HG03175 (cell line): ENCODE data around the gene CCDC27.

Experiments
- ATAC-seq: cut with Tn5 transposase; IDR thresholded peaks from one replicate; pipeline ENCODE4 v1.9.1; 2021; ENCODE audit warnings: mild to moderate bottlenecking, moderate library complexity; ENCODE audit not compliant: unreplicated experiment

CCDC27 gene

DNA sequence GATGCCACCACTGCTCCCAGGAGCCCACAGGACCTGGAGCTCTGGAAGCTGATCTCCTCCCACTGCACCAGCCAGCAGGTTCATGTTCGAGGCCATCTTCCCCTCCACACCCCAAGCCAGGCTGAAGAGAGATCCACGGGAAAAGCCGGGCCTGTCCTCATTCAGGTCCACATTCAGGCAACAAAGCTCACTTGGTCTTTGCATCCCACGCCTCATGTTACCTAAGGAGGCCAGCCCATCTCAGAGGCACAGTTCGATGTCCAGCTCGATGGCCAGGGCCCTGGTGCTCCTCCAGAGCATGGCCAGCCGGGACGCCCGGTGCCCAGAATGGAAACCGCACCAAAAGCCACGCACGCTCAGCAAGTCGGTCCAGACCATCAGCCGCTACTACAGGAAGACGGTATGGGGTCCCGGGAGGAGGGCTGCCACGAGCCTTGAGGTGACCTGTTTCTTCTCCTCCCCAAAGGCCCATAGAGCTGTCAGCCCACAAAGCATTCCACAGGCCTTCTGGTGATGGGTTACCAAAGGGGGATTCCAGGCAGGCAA lies at the start of gene CCDC27:
TSS of gene CCDC27 (plus strand) at position 51 of the 546 bp plus-strand sequence. CDS start at position 83, 32 bp downstream.
- no peak for ATAC-seq

- ATAC-seq = no peak
Measured at GRCh38 chr1:3702528-3702927, 49.7 kb upstream of the CCDC27 start.

GRCh38 chr1:3702990-3703728 lies 49.1 kb upstream of the CCDC27 start:
- ATAC-seq = no peak

GRCh38 chr1:3703786-3704371 lies 48.4 kb upstream of the CCDC27 start:
- no peak for ATAC-seq

GRCh38 chr1:3705341-3705950 lies 46.8 kb upstream of the CCDC27 start:
- ATAC-seq = no peak

GRCh38 chr1:3706651-3707297 lies 45.5 kb upstream of the CCDC27 start:
- no peak for ATAC-seq

DNA sequence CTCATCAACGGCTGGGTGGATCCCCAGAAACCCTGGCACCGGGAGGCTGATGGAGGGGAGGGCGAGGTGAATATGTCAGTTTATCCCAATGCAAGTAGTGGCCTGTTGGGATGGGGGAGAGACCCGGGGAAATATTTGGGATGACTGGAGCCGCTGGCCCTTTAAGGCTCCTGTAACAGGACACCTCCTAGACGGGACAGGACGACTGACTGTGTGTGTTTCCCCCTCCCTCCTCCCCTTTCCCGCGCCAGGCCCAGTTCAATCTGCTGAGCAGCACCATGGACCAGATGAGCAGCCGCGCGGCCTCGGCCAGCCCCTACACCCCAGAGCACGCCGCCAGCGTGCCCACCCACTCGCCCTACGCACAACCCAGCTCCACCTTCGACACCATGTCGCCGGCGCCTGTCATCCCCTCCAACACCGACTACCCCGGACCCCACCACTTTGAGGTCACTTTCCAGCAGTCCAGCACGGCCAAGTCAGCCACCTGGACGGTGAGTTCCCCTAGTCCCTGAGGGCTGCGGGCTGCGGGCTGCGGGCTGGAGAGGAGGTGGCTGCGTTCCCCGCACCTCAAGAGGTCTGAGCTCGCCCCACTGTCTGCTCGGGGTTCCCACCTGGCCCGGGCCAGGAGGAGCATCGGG lies 44.8 kb upstream of the CCDC27 start:
- ATAC-seq = no peak

GRCh38 chr1:3707939-3708328 lies 44.3 kb upstream of the CCDC27 start:
- no peak for ATAC-seq

- ATAC-seq = no peak
Measured at GRCh38 chr1:3708791-3709190, 43.5 kb upstream of the CCDC27 start.

- ATAC-seq = no peak
Measured at GRCh38 chr1:3710251-3710650, 42.0 kb upstream of the CCDC27 start.

DNA sequence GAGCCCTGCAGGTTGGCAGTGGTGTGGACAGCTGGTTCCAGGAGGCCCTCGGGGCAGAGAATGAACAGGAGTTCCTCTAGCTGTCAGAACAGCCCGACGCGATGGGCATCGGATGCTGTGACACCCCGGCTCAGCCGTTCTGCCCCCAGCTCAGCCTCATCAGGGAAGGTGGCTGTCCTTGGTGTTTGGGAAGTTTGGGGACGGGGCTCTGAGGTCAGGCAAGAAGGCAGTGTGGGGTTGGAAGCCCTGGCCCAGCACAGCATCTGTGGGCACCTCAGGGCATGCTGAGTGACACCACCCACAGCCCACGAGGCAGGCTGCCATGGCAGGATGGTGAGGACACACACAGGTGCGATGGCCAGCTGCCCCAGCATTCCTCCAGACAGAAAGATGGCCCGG lies 40.9 kb upstream of the CCDC27 start:
- ATAC-seq = no peak

- no peak for ATAC-seq
Measured at GRCh38 chr1:3711780-3712451, 40.3 kb upstream of the CCDC27 start.

GRCh38 chr1:3712573-3713535 lies 39.4 kb upstream of the CCDC27 start:
- ATAC-seq = no peak

GRCh38 chr1:3713840-3714239 lies 38.4 kb upstream of the CCDC27 start:
- no peak for ATAC-seq

GRCh38 chr1:3714284-3714741 lies 37.9 kb upstream of the CCDC27 start:
- ATAC-seq = no peak

DNA sequence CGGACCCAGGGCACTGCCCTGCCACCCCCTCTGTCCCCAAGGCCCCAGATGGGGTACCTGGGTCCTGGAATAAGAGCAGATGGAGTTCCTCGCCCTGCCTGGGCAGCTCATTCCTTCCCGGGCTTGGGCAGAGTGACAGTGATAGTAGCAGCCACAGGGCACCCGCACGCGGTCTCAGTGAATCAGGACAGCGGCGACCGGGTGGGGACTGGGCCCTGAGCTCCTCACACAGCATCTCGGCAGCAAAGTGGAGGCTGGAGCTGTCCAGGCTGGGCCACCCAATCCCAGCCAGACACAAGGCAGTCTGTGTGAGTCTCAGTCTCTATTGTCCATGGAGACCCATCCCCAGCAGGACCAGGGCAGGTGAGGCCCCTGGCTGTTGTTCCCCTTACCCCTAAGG lies 37.4 kb upstream of the CCDC27 start:
- no peak for ATAC-seq

DNA sequence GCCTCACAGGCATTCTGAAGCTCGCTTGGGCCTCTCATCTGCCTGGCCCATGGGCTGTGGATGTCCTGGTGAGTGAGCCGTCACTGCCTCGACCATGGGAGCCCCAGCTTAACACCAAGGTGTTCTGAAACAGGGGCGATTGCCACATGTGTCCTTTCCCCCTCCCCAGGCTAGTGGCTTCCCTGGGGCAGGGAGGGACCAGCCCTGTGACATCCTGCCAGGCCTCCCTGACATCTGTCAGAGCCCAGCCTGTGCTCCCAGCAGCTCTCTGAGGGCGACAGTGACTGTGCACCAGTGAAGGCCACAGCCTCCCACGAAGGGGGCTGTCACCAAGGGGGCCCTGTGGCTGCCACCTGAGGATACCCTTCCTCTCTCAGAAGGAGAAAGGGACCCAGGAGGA lies 35.9 kb upstream of the CCDC27 start:
- no peak for ATAC-seq

- ATAC-seq = no peak
Measured at GRCh38 chr1:3717041-3717714, 35.1 kb upstream of the CCDC27 start.
